GM21390 (cell line): ENCODE results near the gene RAB25.
"Not testable (repeated sequence)": the region's sequence is repeated elsewhere in the genome, so short reads cannot be mapped to it uniquely, and the experiment has no call there.

Experiments
- ATAC-seq: cut with Tn5 transposase; IDR thresholded peaks from one replicate; pipeline ENCODE4 v1.9.1; 2021; ENCODE audit not compliant: unreplicated experiment

The RAB25 gene

DNA sequence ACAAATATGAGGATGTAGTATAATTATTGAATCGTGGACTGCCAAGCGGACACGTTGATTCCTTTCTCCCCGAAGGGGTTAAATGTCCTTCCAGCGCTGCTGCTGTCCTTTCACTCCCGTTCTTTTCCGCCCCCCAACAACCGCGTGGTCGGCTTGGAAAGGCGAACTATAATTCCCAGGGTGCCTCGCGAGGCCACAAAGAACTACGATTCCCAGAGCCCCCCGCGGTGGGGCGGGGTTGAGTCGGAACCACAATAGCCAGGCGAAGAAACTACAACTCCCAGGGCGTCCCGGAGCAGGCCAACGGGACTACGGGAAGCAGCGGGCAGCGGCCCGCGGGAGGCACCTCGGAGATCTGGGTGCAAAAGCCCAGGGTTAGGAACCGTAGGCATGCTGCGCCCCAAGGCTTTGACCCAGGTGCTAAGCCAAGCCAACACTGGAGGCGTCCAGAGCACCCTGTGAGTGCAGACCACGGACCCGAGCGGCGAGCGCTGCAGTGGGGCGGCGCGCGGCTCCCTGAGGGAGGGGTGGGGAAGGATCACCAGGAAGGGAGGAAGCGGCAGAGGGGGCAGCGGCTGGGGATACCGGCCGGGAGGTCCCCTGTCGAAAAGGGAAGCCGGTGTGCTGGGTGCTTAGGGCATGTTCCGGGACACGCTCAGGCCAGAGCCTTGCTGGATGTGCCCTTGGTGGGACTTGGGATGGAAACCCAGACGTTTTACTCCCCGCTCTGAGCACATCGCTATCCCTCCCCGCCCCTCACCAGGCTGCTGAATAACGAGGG lies 6.3 kb upstream of the RAB25 start, which contains the start of gene LAMTOR2:
TSS of gene LAMTOR2 (plus strand) at position 283 of the 781 bp plus-strand sequence. CDS start at position 391, 108 bp downstream.
- ATAC-seq, result peak; percentile 74

DNA sequence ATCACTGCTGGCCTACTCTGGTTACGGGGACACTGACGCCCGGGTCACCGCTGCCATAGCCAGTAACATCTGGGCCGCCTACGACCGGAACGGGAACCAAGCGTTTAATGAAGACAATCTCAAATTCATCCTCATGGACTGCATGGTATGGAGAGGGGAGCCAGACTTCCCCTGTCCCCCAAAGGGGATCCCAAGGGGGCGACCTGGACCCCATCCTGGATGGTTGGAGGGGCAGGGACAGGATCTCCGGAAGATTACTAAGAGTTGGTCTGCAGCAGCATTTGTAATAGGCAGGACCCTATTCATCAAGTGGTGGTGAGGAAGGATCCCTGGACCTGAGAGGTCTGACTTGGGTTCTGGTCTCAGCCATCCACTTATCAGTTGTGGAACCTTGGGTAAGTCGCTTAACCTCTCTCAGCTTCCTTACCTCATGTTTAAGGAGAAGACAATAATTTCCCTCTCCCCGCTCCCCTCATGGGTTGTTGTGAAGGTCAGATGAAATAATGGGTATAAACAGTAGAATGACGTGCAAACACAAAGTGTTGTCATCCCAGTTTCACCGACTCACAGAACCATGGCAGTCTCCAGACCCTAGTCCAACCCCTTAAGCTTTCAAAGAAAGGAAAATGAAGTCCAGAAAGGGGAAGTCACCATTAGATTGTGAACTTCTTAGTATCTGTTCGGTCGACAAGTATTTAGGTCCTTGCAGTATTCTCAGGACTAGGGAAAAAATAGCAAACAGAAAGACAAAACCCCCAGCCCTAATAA lies 5.5 kb upstream of the RAB25 start:
- ATAC-seq, result no peak

DNA sequence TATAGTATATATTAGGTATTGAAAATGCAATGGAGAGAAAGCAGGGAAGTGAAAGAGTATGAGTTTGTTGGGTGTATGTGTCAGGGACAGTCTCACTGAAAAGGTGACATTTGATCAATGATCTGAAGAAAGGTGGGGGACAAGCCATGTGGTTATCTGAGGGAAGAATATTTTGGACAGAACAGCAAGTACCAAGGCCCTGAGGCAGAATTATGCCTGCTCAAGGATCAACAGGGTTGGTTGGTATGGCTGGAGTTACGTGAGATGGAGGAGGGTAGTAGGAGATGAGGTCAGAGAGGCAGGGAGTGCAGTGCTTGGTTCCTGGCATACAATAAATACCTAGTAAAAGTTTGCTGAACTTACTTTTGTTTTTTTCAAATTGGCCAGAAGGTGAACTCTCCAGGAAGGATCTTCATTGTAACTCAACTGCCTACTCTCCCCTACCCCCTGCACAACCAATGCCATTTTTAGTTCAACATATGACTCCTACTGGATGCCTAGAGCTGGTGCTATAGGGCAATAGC lies 4.6 kb upstream of the RAB25 start:
- ATAC-seq, result no peak

DNA sequence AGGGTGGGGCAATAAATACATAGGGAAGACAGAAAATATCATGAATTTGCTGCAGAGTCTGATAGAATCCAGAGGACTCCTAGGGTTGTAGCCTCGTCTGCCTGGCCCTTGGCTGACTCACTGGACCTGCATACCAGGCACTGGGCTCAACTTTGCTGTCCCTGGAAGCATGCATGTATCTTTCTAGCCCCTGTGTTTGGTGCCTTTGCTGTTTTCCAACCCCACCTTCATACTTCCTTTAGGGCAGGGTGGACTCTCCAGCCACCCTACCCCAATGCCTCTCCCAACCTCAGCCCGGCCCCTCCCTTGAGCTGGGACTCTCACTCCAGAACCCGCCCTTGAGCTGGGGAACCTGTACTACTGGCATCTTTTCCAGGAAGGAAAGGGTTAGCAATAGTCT lies 1.2 kb downstream of the RAB25 start:
- no peak for ATAC-seq

DNA sequence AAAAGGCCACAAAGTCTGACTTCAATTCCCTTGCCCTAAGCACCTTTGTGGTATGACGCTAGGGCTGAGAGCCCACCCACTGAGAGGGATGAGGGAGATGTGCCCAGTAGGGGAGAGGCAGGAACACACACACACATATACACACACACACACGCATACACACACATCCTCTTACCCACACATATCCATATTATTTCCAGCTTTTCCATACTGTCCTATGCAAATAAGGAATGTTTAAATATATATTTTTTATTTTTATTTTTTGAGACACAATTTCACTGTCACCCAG lies 3.0 kb downstream of the RAB25 start:
- no peak for ATAC-seq

DNA sequence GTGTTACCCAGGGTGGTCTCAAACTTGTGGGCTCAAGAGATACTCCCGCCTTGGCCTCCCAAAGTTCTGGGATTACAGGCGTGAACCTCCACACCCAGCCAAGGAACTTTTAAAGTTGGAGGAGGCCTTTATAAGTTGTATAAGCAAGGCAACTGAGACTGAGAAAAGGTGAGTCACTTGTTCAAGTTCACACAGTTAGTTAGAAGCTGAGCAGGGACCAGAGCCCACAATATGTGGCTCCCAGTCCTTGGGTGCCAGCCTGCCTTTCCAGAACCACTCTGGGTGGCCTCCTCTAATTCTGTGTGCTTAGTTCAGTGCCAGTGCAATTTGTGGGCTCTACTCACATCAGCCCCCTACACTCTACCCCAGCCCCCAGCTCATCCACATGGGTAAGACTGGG lies 3.7 kb downstream of the RAB25 start:
- no peak for ATAC-seq

DNA sequence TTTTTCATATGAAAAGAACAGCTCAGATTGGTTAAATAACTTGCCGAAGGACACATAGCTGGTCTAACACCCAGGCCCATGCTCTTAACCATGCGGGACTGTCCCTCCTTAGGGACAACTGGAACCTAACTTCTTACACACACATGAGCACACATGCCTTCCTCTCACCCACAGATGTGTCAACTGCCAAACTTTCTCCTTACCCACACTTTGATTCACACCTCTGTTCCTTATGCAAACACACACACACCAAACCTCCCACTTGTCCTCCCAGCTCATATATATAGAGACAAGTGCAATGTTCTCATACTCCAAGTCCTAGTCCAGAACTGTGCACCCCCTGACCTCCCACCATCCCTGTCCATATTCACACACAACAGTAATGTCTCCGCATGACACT lies 4.3 kb downstream of the RAB25 start:
- ATAC-seq, result no peak

DNA sequence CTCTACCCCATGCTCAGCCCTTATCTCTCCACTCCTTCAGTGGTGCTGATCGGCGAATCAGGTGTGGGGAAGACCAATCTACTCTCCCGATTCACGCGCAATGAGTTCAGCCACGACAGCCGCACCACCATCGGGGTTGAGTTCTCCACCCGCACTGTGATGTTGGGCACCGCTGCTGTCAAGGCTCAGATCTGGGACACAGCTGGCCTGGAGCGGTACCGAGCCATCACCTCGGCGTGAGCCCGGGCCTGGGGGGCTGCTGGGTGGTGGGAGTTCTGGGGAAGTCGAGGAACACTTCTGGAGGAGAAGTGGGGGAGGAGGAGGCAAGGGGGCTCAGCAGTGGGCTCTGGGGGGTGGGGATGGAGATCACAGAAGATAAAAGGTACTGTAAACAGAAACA lies 4.9 kb downstream of the RAB25 start:
- ATAC-seq, result no peak

DNA sequence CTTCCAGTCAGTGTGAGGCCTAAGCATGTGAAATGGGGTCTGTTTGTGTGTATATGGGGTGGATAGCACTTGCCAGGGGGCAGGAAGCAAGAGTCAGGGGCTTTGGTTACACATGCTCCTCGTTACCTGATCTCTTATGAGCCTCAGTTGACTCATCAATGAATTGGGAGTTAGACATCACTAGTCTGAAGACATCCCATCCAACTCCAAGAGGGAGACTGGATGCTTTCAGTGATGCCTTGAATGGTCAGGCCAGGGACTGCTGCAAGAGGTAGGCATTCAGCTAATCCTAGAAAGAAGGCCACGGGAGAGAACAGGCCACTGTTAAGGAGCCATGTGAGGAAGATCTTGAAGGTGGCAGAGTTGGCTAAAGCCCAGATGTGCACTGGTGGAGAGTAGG lies 6.3 kb downstream of the RAB25 start:
- ATAC-seq, result no peak

DNA sequence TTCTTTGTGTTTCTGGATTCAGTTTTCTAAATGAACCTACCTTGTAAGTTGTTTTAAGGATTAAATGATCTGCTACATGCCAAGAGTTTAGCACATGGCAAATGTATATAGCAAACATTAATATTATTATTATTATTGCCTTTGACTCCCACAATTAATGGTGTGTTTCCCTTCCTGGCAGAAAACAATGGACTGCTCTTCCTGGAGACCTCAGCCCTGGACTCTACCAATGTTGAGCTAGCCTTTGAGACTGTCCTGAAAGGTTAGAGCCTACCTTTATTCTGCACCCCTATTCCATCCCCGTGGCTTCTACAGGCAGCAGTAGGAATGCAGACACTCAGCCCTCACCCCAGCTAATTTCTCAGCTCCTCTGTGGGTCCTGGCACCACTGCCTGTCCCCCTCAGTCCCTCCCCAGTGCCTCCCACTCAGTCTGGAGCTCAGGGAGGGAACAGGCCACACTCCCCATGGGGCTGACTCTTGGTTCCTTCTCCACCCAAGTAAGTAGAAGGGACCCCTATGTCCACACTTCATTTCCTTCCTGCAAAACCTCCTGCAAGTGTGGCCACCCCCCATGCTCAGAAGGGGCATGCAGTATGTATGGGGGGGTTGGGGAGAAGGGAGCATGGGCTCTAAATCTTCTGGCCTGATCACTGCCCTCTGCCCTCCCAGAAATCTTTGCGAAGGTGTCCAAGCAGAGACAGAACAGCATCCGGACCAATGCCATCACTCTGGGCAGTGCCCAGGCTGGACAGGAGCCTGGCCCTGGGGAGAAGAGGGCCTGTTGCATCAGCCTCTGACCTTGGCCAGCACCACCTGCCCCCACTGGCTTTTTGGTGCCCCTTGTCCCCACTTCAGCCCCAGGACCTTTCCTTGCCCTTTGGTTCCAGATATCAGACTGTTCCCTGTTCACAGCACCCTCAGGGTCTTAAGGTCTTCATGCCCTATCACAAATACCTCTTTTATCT lies 8.8 kb downstream of the RAB25 start:
- ATAC-seq, result no peak

DNA sequence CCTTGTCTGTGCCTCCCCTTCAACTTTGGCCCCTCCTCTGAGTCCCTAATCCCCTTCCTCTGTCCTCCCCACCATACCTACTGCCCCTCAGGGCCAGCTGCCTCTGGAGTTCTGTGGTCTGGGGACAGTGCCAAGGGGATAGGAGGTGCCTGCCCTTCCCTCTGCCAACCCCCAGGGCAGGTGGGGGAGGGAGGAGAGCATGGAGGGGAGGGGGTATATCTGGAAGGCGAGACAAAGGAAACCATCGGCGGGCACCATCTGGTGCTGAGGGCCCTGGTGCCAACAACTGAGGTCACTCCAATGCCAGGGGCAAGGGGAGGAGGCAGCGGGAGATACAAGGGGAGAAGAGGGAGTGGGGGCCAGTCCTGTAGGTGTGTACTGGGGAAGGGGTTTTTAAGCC lies 9.6 kb downstream of the RAB25 start:
- no peak for ATAC-seq

DNA sequence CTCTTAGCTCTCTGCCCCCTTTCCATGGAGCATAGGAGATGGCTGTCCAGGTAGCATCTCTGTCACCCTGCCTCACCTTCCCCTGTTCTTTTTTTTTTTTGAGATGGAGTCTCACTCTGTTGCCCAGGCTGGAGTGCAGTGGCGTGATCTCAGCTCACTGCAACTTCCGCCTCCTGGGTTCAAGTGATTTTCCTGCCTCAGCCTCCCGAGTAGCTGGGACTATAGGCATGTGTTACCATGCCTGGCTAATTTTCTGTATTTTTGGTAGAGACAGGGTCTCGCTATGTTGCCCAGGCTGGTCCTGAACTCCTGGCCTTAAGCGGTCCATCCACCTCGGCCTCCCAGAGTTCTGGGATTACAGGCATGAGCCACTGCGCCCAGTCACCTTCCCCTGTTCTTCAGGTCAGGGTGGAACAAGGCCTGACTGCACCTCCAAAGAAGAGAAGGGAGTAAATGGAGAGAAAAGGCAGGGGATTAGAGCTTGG lies 10.4 kb downstream of the RAB25 start:
- ATAC-seq, result not testable (repeated sequence)

DNA sequence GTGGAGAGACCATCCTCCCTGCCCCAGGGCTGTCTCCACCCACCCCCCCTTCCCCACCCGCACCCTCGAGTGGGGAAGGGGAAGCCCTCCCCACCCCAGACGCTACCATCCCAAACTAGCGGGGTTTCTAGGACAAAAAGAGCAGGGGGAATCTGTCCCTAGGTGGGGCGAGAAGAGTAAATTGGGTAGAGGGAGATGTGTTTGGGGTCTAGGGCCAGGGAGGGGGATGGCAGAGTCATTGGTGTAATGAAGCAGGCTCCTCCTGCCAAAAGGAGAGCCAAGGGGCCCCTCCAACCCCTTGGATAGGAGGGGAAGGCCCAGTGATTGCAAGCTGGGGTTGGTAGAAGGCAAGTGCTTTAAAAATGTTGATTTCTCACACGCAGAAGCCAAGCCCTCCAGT lies 11.3 kb downstream of the RAB25 start:
- ATAC-seq, result no peak

DNA sequence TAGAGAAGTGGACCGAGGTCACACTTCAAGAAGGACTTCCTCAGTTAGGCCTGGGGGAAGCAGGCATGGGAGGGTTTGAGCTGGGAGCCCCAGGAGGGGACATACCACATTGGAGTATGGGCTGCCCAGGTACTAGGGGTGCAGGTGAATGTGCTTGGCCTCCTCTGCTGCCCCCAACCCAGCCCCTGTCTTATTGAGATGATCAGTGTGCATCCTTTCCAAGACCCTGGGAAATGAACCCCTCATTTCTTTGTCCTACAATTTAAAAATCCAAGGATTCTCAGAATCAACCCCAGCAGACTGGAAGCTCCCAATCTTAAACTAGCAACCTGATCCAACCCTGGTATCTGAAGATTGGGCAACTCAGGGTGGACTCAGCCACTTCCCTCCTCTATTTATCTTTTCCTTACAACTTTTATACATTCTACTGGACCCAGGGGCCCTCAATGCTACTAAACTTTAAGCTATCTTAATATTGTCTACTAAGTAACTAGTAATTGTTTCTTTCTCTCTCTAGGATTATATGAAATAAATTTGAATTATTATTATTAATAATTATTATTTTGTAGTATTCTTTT lies 12.2 kb downstream of the RAB25 start:
- ATAC-seq, result no peak

DNA sequence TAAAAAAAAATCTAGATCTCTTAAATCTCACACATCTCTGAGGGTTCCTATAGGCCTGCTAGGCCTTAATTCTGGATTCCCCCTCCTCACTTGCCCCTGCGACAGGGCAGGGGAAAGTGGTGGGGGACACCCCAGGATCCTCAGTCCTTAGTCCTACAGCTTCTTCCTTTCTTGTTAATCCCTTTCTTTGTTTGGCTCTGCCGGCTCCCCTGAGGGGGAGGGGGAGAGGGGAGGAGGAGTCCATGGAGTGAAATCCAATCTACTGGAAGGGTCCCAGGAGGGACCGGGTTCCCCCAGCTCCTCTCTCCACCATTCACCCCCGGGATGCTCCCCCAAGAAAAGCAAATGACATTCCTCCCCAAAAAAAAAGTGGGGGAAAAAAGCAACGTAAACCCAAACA lies 12.8 kb downstream of the RAB25 start:
- ATAC-seq, result no peak

DNA sequence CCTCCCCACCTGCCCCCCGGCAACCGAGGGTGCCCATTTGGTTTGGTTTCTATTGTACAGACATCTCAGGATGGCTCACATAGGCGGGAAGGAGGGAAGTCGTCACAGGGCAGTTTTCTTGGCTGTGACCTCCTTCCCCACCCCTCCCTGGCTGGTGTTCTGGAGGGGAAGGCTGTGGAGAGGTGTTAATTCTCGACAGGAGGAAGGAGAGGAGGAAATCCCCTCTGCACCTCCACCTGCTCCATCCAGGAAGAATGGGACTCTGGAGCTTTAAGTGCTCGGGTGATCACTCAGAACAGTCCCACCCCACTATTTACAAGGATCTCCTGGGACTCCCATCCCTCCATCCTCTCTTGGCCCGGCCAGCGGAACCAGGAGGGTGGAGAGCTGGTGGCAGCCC lies 13.7 kb downstream of the RAB25 start:
- ATAC-seq, result no peak

DNA sequence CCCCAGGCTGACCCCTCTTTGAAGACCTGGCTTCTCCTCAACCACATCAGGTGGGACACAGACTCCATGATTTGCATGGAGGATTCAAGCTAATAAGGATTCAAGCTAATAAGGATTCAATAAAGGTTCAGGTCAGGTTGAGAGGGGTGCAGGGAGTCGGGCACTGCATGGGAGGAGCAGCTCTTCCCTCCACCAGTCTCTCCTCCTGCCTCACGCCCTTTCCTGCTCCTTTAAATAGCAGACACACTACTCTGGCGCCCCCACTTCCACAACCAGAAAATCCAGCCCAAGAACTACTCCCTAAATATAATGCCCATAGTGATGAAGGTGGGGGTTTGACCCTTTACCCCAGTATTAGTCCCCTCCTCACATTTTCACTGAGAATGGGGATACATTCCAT lies 14.2 kb downstream of the RAB25 start:
- ATAC-seq, result no peak

DNA sequence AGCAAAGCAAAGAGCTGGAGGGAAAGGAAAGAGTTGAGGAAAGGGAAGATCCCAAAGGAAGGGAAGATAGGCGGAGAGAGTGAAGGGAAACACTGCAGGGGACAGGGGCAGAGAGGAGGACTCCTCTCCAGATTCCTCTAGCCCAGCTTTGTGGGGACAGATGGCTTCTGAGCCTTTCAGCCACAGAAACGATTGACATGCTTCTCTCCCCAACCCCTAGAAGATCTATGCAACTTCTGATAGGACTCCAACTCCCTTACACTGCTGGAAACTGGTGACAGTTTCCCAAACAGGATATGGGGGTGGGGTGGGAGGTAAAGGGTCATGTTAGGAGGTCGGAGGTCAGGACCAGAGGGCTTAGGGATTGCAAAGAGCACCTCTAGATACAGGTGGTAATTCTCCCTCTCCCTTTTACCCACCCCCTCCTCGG lies 14.8 kb downstream of the RAB25 start:
- ATAC-seq, result no peak

DNA sequence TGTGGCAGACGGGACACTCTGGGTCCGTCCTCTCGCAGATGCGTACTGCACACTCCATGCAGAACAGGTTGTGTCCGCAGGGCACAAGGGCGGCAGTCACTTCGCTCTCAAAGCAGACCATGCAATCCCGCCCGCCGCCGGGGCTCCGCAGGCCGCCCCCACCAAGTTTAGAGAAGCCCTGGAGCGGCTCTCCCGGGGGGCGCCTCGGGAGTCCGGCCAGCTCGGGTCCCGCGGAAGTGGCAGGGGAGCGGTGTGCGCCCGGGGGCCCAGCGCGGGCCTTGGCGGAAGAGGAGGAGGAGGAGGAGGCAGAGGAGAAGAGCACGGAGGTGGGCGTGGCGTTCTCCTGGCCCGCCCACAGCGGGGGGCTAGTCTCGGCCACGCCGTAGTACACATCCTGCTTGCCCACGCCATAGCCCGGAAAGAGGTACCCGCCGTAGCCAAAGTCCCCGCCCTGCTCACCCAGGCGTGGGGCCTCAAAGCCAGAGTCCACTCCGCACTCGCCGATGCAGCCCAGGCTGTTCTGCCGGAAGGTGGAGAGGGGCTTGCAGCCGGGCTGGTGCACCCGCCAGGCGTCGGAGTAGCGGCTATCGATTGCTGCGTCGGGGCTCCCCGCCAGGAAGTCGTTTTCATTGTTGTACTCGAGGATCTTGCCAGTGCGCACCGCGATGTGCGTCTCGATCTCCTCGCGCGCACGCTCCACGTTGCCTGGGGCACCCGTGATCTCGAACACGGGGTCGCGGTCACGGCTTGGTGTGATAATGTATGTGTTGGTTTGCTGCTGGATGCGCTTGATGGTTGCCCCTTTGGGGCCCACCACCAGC lies 15.9 kb downstream of the RAB25 start:
- peak; percentile 77 for ATAC-seq

DNA sequence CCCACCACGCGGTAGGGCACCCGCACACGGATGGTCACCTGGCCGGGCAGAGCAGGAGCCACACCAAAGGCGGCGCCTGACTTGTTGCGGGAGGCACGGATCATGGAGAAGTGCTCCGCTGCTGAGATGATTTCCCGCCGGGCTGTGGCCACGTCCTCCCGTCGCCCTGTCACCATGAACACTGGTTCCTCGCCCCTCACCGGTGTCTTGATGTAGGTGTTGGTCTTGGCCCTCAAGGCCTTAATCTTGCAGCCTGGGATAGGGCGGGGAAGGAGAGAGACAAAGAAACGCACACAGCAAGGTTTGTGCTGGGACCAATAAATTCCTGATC lies 16.4 kb downstream of the RAB25 start:
- no peak for ATAC-seq
